Transverse colon (tissue), 4 donors: ENCODE measurements around the gene SYT7. TPM values are rescaled to one million over a fixed set of nuclear protein-coding genes. Genes with fewer than 3 reads are reported as not detected.

Experiments used
- DNase-seq: peaks from one replicate; pipeline ENCODE4 v3.0.0-alpha.2; 2019
- H3K27ac ChIP-seq, 4 donors: fragments of 200-600 bp; sonication (generic); 2 replicates each; pipeline ENCODE4 v1.5.1; 2016 to 2018; ENCODE audit warnings: inconsistent platforms in 4 of 4
- H3K27me3 ChIP-seq: fragments of 200-600 bp; sonication (generic); 2 replicates; pipeline ENCODE4 v1.5.1; 2017; ENCODE audit warnings: inconsistent platforms
- H3K36me3 ChIP-seq, 4 donors: fragments of 200-600 bp; sonication (generic); 2 replicates each; pipeline ENCODE4 v1.5.1; 2017 to 2019; ENCODE audit warnings: inconsistent platforms in 4 of 4
- H3K4me1 ChIP-seq, 4 donors: fragments of 200-600 bp; sonication (generic); 2 replicates each; pipeline ENCODE4 v1.5.1; 2017 to 2020; ENCODE audit warnings: inconsistent platforms in 4 of 4
- H3K4me3 ChIP-seq, 4 donors: fragments of 200-600 bp; sonication (generic); 1 replicate in 1 of 4; 2 replicates in 3 of 4; pipeline versions ENCODE4 v1.5.1 to v1.6.1; 2017 to 2019; ENCODE audit warnings: inconsistent platforms in 4 of 4
- H3K9me3 ChIP-seq, 2 donors: fragments of 200-600 bp; sonication (generic); 2 replicates each; pipeline ENCODE4 v1.5.1; 2017 to 2019; ENCODE audit warnings: inconsistent platforms in 2 of 2
- CTCF ChIP-seq, 5 experiments: fragments of 200-600 bp in 3 of 5; fragments of 450-650 bp in 2 of 5; sonication (generic) in 3 of 5; IDR thresholded peaks; 1 replicate in 2 of 5; 2 replicates in 3 of 5; pipeline ENCODE4 v1.5.1; 2016 to 2017; ENCODE audit warnings: antibody characterized with exemption in 5 of 5, inconsistent platforms in 3 of 5, mild to moderate bottlenecking in 2 of 5, moderate library complexity in 1 of 5
- EP300 ChIP-seq: sonication (generic); formaldehyde crosslinking; IDR thresholded peaks from one replicate; pipeline ENCODE4 v1.6.1; 2017; ENCODE audit warnings: antibody characterized with exemption, low read depth
- POLR2A ChIP-seq: fragments of 450-650 bp; IDR thresholded peaks from one replicate; pipeline ENCODE4 v1.6.1; 2016; ENCODE audit warnings: antibody characterized with exemption, mild to moderate bottlenecking, moderate library complexity
- POLR2AphosphoS5 ChIP-seq, 3 donors: sonication (generic); formaldehyde crosslinking; IDR thresholded peaks; one replicate each; pipeline ENCODE4 v1.6.1; 2016; ENCODE audit warnings: antibody characterized with exemption in 3 of 3
- WGBS, 2 donors: methylation state at CpG; one replicate each; pipeline ENCODE4 v1.1.5; 2018; ENCODE audit warnings: low coverage in 1 of 2; 5-methylcytosine and 5-hydroxymethylcytosine counted together
- in situ Hi-C, 4 donors: fragments of 200-750 bp; cut with MboI; loops; one replicate each; pipeline versions ENCODE4 v1.15.0 to v1.15.1; 2017; ENCODE audit warnings: low sequenced_read_pairs in 3 of 4, low pct_ligation_motif_present in 1 of 4, low pct_unique_long_range_greater_than_20kb in 1 of 4
- intact Hi-C: fragments of 100-400 bp; cut with DNase I; formaldehyde crosslinking; loops from one replicate; pipeline ENCODE4 v1.15.1; 2023; ENCODE audit warnings: low total_unique reads
- total RNA-seq, 4 donors: library from RNA; depleted of rRNA; stranded (reverse); fragments of >200 nt; gene quantifications; one replicate each; pipeline ENCODE4 v1.1.0, GENCODE V29; 2016

Gene SYT7
- total RNA-seq, 4 donors from 2014 or later = 6.8 to 26.2 (median 12.8) TPM

GRCh38 chr11:61529537-61530225 lies 51.2 kb downstream of the SYT7 start:
- in situ Hi-C loops = loop anchor here in 1 of 4 donors (10.0 kb wide), 1 partner anchor 55 kb away; no protein-coding TSS in a partner anchor
- WGBS, 2 donors = 72 to 86% methylated on average over 5 to 21 of the region's 21 CpGs
- Histone ChIP-seq H3K27me3 (no peaks in the 10 kb centered on the region), H3K4me3 (no peak overlapping the region), H3K9me3 (no peaks in the 10 kb centered on the region), H3K36me3 (no peaks in the 10 kb centered on the region), H3K4me1 (peaks cover 0 to 30% (median 22%) of the 10 kb centered on the region in 4 donors), H3K27ac (no peak overlapping the region)
- DNase-seq = no peak
- intact Hi-C loops = loop anchor here (10.0 kb wide), 1 partner anchor 95 kb away; no protein-coding TSS in a partner anchor
- TF ChIP-seq EP300 (no peak), CTCF (IDR thresholded peaks at IDR 0.05) (no peak), POLR2A (no peak), POLR2AphosphoS5 (IDR thresholded peaks at IDR 0.05) (no peak)

- WGBS, 2 donors = 60% methylated on average over 14 of the region's 14 CpGs; no CpG with 5 or more reads in 1 of the 2 donors
- H3K27me3 ChIP-seq = no peaks in the 10 kb centered on the region
- H3K27ac ChIP-seq = no peak overlapping the region
- H3K36me3 ChIP-seq = no peaks in the 10 kb centered on the region
- H3K4me3 ChIP-seq = no peak overlapping the region
- TF ChIP-seq POLR2AphosphoS5 (IDR thresholded peaks at IDR 0.05) = no peak
- no peak for TF ChIP-seq CTCF (IDR thresholded peaks at IDR 0.05)
- TF ChIP-seq EP300 = no peak
- no peak for TF ChIP-seq POLR2A
- no peak for DNase-seq
- H3K9me3 ChIP-seq = no peaks in the 10 kb centered on the region
- intact Hi-C loops = no loop called here
- H3K4me1 ChIP-seq = peaks cover 0 to 17% (median 10%) of the 10 kb centered on the region in 4 donors
- in situ Hi-C loops = loop anchor here in 1 of 4 donors (10.0 kb wide), 1 partner anchor 53 kb away; no protein-coding TSS in a partner anchor
These were observed 52.8 kb downstream of the SYT7 start for GRCh38 chr11:61528114-61528513.

DNA sequence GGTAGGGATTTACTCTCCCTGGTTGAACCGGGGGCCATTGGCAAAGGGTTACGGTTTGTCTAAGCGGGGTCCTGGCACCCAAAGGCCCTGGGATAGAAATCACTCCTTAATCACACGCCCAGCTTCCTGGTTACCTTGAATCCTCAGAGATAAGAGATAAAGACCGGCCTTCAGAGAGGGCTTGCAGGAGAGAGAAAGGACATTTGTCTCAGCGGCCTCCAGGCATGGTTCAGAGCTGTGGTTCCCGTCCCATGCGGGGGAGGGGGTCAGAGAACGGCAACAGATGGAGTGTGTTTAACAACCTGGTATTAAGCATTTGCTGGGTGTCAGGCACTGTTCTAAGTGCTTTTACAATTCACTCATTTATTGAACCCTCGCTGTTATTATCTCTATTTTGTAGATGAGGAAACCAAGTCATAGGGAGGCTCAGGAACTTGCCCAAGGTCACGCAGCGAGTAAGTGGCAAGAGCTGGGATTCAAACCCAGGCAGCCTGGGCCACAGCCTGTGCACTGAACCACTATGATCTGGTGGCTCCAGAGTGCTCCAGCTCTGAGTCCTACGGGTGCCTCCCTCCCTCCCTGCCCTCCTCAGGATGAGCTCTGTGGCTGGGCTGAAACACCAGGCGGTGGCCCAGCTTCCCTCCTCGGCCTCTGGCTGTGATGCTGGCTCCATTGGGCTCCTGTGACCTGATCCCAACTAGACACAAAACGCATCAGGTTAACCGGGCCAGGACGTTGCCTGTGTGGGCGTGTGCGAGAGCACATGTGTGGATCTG lies 53.7 kb downstream of the SYT7 start:
- in situ Hi-C loops = loop anchor here in 1 of 4 donors (10.0 kb wide), 1 partner anchor 52 kb away; no protein-coding TSS in a partner anchor
- WGBS, 2 donors = 53 to 64% methylated on average over 3 to 14 of the region's 20 CpGs

More for the DNA sequence above, 53.7 kb downstream of the SYT7 start:
- no peaks in the 10 kb centered on the region for H3K27me3 ChIP-seq
- intact Hi-C loops = no loop called here
- no peaks in the 10 kb centered on the region for H3K9me3 ChIP-seq
- no peak for DNase-seq
- no peak for TF ChIP-seq CTCF (IDR thresholded peaks at IDR 0.05)
- H3K4me3 ChIP-seq = no peak overlapping the region
- no peaks in the 10 kb centered on the region for H3K36me3 ChIP-seq
- no peak overlapping the region for H3K27ac ChIP-seq
- H3K4me1 ChIP-seq = peaks cover 0 to 8% (median under 1%) of the 10 kb centered on the region in 4 donors
